Retina (tissue), 1 donor: ENCODE data around the gene LATS2.
"Not testable (repeated sequence)": the region's sequence is repeated elsewhere in the genome, so short reads cannot be mapped to it uniquely, and the experiment has no call there.

Source experiments
- DNase-seq: peaks from one replicate; pipeline ENCODE4 v3.0.0-alpha.2; 2016

Gene LATS2

GRCh38 chr13:21075011-21075378, 13.6 kb upstream of the LATS2 start:
- DNase-seq = peak; percentile 28

DNA sequence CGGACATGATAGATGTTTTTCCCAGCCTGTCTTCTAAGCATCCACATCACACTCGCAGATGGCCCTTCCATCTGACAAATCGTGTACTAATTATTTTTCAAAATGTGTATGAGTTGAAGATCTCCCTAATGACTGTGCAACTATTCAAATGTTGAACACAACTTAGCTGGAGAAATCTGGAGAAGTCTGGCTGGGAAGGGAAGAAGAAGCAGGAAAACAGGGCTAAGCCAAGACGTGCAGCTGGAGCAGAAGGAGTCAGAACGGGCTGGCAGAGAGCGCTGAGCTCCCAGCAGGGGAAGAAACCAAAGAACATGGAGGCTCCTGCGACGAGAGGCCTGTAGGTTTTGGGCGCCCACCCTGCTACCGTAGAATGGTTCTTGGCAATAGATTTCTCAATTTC, 13.2 kb upstream of the LATS2 start:
- DNase-seq = peak; percentile 36

- DNase-seq = no peak
These were observed 10.5 kb upstream of the LATS2 start for GRCh38 chr13:21071924-21072323.

DNA sequence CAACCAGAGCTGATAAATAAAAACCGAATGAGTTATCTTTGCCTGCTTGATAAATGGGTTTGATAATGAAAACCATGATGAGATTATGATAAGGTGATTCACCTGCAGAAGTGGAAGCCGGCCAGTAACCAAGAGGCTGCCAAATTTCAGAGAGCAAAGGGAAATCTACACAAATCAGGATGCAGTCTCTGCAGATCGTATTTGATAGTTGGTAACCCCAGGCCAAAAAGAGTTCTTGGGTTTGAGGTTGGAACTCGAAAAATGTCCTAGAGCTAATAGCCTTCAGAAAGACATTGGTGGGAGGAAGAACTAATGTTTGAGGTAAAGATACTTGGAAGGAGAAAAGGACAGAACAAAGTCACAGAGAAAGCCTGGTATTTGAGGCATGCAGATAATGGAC, 9.6 kb upstream of the LATS2 start:
- DNase-seq = no peak

GRCh38 chr13:21069561-21070004, 8.2 kb upstream of the LATS2 start:
- DNase-seq = no peak

GRCh38 chr13:21067848-21068247, 6.5 kb upstream of the LATS2 start:
- no peak for DNase-seq

DNA sequence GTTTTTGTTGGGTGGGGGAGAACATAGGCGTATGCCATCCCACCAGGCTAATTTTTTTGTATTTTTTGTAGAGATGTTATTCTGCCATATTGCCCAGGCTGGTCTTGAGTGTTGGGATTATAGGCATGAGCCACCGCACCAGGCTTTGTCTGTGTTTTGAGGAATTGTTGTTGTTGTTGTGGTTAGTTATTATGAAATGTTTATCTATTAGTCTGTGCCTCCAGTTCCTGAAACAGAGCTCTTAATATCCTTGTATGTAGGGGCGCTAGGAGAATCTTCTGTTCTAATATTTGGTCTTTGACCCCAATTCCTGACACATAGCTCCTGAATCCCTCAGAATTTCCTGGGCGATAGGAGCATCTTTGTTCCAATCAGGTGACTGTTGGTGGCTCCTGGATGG, 5.6 kb upstream of the LATS2 start:
- DNase-seq = no peak

DNA sequence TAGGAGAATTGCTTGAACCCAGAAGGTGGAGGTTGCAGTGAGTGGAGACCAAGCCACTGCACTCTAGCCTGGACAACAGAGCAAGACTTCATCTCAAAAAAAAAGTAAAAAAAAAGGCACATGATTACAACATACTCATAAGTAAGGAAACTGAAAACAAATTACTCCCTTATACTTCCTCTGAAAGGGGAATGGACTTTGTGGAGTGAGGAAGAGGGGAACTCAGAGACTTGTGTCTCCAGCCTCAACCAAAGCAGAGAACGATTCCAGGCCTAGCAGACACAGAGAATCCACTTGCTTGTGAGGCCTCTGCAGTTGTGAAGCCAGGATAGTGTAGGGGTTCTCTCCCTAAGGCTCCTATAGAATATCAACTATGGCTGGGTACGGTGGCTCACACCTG, 4.3 kb upstream of the LATS2 start:
- no peak for DNase-seq

- DNase-seq = no peak
These were observed 1.6 kb upstream of the LATS2 start for GRCh38 chr13:21063031-21063430.

- peak; percentile 68 for DNase-seq
These were observed 903 bp downstream of the LATS2 start for GRCh38 chr13:21060338-21061028.

- DNase-seq = peak; percentile 19
These were observed 1.6 kb downstream of the LATS2 start for GRCh38 chr13:21059641-21060337.

DNA sequence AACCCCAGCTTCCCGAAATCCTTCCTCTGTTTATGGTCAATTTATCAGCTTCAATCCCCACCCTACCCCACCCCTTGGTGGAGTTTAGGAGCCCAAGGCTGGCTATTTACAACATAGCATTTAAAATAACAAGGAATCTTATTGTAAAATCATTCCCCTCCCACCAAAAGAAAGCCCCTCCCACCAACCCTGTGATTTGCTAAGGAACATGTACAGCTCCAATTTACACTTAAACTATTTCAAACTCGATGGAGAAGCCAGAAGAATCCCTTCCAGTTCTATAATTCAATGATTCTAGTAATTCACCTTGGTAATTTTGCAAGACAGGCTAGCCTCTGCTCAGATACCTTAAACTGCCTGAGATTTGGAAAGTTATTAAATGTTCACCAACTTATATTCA, 3.0 kb downstream of the LATS2 start:
- DNase-seq = no peak

- DNase-seq = no peak
These were observed 5.8 kb downstream of the LATS2 start for GRCh38 chr13:21055511-21056045.

- DNase-seq = no peak
These were observed 6.4 kb downstream of the LATS2 start for GRCh38 chr13:21055016-21055415.

- DNase-seq = no peak
These were observed 7.1 kb downstream of the LATS2 start for GRCh38 chr13:21054313-21054712.

DNA sequence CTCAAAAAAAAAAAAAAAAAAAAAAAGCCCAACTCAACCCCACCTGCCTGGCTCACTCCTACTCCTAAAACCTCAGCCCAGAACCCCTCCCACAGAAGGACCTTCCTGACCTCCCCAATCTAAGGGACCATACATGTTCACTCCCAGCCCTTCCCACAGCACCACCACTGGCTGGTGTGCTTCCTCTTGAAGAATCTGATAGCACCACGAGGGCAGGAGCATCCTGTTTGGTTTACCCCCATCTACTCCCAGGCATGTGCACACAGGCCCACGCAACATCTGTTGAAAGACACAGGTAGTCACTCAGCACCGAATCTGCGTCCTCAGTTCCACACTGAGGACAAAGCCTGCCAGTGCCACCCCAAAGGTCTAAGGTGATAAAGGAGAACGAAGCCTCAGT, 8.2 kb downstream of the LATS2 start:
- DNase-seq = no peak

GRCh38 chr13:21051675-21052074, 9.7 kb downstream of the LATS2 start:
- DNase-seq = no peak

DNA sequence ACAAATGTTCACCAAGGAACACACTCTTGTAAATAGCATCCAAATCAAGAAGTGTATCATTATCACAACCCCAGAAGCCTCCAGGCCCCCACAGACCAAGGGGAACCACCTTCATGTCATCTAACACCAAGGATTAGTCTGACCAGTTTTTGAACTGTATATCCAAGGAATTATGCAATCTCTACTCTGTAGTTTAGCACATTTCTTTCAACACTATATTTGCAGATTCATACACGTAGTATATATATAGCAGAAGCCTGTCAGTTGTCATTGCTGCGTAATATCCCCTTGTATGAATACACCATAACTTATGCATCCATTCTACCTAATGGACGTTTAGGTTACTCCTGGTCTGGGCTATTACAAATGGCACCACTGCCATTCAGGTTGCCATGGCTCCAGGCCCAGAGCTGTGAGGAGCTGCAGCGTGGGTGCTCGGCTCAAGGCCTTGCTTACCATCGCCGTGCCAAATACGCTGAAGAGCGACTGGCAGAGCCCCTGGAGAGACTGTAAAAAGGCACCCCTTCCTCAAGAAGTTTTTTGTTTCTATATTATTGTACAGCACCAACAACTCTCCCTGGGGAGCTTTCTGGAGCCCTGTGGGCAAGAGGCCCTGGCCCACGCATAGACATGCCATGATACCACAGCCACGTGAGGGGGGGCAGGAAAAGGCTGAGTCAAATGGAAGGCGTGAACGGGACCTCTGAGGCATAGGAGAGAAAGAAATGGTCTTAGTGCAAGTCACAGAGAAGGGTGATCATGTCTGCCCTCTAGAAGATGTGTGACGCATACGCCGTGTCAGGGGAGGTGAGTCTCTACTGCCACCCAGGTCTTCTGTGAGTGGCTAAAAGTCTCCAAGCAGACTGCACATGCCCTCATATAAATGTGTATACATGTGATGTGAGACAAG, 10.8 kb downstream of the LATS2 start:
- DNase-seq = no peak

GRCh38 chr13:21049731-21050130, 11.7 kb downstream of the LATS2 start:
- not testable (repeated sequence) for DNase-seq

DNA sequence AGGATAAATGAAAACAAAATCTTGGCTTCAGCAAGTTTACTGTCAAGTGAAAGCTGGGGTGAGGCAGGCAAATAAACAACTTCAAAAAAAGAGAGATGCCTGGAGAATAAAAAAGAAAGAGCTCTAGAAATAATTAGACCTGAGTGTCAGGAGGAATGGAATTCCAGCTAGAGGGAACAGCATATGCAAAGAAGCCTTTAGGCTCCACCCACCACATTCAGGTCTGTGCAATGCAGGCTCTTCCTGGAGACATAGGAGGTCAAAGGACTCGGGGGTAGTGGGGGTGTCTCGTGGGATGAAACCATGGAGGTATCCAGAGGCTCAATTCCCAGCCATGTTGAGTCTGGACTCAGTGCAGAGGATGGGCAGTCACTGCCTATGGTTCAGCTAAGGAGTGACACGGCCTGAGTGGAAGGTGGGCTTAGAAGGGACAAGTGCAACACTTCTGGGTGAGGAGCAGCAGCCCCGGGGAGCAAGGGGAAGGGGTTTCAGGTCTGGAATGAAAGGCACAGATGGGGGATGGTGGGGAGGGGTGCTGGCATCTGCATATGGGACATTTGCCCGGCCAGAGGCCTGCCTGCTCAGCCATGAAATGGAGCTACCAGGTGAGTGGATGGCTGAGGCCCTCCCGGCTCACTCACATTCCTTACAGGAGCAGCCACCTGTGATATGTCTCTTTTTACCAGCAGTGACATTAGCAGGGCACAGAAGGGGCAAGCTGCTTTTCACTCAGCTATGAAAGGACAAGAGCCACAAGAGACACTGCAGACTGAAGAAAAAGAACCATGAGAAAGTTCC, 12.3 kb downstream of the LATS2 start:
- no peak for DNase-seq

DNA sequence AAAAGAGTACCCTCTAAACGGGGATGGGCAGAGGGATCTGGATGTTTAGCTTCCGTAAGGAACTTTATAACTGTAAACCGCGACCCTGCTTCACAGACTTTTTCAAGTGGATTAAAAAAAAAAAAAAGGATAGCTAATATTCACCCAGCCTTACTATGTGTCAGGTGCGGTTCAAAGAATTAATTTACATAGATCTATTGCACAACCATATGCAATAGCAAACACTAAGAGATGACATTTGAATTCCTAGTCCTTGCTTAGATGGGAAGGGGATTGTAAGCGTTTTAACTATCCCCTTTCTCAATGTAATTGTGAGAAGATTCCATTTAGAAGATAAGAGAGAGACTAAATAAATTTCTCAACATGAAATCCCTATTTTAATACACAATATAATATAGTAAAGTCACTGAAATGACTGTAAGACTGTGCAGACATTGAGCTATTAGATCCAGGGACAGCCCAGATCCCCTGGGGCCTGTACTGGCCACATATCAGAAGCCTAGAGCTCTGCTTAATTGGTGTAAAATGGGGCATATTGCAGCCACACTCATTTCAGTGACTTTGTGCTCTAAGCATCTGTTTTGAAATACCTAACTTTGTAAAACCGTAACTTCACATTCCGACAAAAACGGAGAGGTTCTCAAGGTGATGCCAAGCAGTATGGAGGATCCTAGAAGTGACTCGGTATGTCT, 13.6 kb downstream of the LATS2 start:
- DNase-seq = no peak

DNA sequence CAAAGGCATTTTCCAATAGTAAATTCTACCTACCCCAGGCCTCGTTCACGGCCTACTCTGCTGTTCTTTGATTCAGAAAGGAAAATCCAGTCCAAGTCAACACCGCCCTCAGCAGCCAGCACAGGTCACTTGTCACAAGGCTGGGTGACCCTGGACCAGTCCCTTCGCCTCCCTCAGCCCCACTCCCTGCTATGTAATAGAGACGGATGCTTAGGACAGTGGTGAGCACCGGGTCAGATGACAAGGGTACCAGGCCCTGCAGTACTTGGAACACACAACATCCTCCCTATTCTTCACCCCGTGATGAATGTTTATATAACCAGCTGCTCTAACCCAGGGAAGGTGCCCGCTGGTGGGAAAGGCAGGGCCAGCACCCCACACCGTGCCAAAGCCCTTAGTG, 14.3 kb downstream of the LATS2 start:
- no peak for DNase-seq
